ENCODE measurements around the gene AVL9.

AVL9 gene

DNA sequence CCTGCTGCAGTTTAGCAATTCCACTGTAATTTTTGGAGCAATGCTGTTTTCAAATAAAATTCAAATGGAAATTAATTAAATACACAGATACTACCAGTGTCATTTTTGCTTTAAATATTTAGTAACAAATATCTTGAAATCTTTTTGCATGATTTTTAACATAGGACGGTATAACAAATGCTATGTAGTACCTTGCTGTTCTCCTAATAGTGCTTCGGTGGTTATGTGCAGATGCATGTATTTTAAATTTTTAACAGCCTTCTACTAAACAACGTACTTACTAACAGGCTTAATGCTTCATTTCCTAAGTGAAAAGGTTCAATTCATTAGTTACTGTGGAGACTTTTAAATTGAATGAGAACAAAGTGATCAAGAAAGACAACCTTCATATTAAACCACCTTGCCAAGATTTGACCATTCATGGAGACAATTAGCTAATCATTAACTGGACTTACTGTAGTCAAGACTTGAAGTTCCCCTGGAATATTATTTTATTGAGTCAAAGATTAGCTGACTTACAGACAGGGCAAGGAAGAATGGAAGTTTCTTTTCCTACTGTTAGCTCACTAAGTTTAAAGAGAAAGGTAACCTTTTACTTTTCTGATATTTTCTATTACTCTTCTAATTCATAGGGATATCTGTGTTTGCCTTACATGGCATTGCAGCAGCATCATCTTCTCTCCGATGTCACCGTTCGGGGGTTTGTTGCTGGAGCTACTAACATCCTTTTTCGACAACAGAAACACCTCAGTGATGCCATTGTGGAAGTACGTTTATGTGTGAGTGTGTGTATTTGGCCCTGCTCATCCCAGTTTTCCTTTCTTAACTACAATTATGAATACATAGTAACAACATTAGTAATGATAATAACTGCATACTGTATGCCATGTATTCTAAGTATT, 74.3 kb downstream of the AVL9 start:
- DNase-seq (ENCODE audit: low read depth) = no peak
- TF ChIP-seq, protein P1, sequence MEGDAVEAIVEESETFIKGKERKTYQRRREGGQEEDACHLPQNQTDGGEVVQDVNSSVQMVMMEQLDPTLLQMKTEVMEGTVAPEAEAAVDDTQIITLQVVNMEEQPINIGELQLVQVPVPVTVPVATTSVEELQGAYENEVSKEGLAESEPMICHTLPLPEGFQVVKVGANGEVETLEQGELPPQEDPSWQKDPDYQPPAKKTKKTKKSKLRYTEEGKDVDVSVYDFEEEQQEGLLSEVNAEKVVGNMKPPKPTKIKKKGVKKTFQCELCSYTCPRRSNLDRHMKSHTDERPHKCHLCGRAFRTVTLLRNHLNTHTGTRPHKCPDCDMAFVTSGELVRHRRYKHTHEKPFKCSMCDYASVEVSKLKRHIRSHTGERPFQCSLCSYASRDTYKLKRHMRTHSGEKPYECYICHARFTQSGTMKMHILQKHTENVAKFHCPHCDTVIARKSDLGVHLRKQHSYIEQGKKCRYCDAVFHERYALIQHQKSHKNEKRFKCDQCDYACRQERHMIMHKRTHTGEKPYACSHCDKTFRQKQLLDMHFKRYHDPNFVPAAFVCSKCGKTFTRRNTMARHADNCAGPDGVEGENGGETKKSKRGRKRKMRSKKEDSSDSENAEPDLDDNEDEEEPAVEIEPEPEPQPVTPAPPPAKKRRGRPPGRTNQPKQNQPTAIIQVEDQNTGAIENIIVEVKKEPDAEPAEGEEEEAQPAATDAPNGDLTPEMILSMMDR (IDR thresholded peaks at IDR 0.05; ENCODE audit: low read length, missing control alignments) = no peak
- H3K4me3 ChIP-seq (replicated peaks; ENCODE audit: low read depth, low read length) = no peak overlapping the region

DNA sequence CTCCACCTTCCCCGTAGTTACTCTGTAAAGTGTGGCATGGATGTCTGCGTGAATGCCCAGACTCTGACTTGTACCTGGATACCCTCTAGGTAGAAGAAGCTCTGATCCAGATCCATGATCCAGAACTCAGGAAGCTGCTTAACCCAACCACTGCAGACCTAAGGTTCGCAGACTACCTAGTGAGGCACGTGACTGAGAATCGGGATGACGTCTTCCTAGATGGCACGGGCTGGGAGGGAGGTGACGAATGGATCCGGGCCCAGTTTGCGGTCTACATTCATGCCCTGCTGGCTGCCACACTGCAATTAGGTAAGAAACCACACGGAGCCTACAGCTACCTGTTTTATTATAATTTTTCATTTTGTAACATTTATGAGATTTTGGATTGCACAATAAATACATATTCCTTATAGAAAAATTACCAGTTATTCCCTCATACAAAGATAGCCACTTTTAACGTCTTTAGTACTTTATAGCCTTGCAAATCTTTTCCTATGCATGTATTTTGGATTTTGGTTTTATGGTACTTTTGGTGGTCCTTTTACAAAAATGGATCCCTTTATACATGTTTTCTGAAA, 77.9 kb downstream of the AVL9 start:
- no peak for DNase-seq (ENCODE audit: low read depth)
- H3K4me3 ChIP-seq (replicated peaks; ENCODE audit: low read depth, low read length) = no peak overlapping the region
- TF ChIP-seq, protein P1 (IDR thresholded peaks at IDR 0.05; ENCODE audit: low read length, missing control alignments) = no peak

DNA sequence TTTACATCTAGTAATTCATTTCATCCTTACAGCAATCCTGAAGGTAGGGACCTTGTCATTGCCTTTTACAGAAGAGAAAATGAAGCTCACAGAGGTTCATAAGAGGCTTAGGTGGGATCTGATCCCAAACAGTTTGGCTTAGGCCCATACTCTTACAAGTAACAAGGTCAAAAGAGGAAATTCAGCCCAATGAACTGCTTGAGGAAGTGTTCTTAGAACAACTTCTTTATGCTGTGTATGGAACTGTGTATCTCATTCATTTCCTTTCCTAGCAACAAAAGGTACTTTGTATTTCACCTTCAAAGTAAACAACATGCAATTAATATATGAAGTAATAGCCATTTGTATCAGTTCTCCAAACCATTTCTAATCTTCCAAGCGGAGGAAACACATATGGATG, 79.3 kb downstream of the AVL9 start:
- TF ChIP-seq, protein P1 (IDR thresholded peaks at IDR 0.05; ENCODE audit: low read length, missing control alignments) = no peak
- no peak overlapping the region for H3K4me3 ChIP-seq (replicated peaks; ENCODE audit: low read depth, low read length)
- DNase-seq (ENCODE audit: low read depth) = no peak

- TF ChIP-seq, protein P1 (IDR thresholded peaks at IDR 0.05; ENCODE audit: low read length, missing control alignments) = no peak
- DNase-seq (ENCODE audit: low read depth) = no peak
- no peak overlapping the region for H3K4me3 ChIP-seq (replicated peaks; ENCODE audit: low read depth, low read length)
These were observed 82.1 kb downstream of the AVL9 start for GRCh38 chr7:32577421-32577820.

DNA sequence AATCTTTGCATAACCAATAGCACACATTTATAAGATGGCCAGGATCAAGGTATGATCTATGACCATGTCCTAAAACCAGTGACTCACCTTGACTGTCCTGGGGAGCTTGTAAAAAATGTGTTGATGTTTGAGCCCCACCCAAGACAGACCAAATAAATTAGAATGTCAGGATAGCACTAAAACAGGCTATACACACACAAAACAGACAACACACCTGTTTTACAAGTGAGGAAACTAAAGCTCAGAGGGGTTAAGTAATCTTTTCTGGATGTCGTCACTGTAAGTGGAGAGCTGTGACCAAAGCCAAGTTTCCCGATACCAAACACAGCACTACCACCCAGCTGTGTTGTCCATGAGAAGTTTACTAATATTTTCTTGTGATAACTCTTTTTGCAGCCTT, 84.5 kb downstream of the AVL9 start:
- no peak for DNase-seq (ENCODE audit: low read depth)
- TF ChIP-seq, protein P1 (IDR thresholded peaks at IDR 0.05; ENCODE audit: low read length, missing control alignments) = no peak
- no peak overlapping the region for H3K4me3 ChIP-seq (replicated peaks; ENCODE audit: low read depth, low read length)

GRCh38 chr7:32580646-32581045, 85.4 kb downstream of the AVL9 start:
- no peak for DNase-seq (ENCODE audit: low read depth)
- H3K4me3 ChIP-seq (replicated peaks; ENCODE audit: low read depth, low read length) = no peak overlapping the region
- TF ChIP-seq, protein P1 (IDR thresholded peaks at IDR 0.05; ENCODE audit: low read length, missing control alignments) = no peak
